ENCODE data around the gene ARL10.

Gene ARL10

DNA sequence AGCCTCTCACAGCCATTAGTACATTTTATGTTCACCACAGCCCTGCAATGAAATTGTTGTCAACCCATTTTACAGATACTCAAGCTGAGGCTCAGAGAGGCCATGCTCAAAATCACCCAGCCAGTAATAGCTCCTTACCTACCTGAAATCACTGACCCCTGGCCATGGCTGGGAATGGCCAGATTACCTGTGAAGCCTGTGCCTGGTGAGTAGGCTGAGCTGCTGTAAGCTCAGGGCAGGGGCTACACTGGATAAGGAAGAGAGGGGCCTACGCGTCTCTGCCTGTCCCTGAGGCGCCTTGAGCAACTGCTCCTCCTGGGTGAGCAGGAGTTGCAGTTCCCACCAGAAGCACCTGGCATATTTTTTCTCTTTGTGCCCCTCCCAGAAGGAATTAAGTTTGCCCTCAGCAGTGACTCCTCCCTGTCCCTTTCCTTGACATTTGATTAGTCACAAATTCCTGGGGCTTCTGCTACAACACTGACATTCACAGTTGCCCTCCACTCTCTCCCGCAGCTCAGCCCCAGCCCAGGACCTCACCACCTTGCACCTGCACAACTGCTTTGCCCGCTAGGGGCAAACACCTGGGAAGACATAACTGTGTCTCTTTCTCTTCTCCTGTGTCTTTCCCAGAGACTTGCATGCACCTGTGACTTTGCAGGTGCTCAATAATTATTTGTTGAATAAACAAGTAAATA is 45.3 kb downstream of the ARL10 start:
- DNase-seq (ENCODE audit: low spot score), result no peak

GRCh38 chr5:176412517-176413254 is 47.4 kb downstream of the ARL10 start:
- no peak for DNase-seq (ENCODE audit: low spot score)

DNA sequence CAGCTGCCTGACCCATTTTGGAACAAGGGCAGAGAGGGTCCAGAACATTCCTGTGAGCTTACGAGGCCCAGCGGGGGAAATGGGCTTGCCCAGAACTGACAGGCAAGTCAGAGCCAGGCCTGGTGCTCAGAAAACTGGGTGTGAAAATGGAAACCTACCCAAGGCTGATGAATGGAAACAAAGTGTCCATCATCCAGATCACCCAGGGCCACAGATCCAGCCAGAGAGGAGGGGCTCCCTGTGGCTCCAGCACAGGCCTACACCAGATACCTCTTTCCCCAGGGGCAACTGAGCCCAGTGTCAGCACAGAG is 47.9 kb downstream of the ARL10 start:
- DNase-seq (ENCODE audit: low spot score), result no peak

GRCh38 chr5:176413709-176414191 is 48.5 kb downstream of the ARL10 start:
- DNase-seq (ENCODE audit: low spot score), result no peak

DNA sequence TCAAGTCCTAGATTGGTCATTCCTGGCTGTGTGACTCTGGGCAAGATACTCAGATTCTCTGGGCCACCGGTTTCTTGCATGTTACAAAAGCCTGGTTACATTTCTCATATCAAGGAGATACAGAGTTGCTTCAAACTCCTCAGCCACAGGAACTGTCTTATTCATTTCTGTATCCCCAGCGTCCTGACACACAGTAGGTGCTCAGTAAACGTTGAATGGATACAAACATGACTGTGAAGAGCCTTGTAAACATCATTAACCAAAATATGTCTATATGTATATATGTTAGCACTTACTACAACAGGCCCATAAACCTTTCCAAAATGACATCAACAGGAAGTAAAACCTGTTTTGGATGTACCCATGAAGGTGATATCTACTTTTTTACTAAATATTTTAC is 49.4 kb downstream of the ARL10 start:
- no peak for DNase-seq (ENCODE audit: low spot score)

GRCh38 chr5:176415240-176415951 is 50.1 kb downstream of the ARL10 start:
- no peak for DNase-seq (ENCODE audit: low spot score)

DNA sequence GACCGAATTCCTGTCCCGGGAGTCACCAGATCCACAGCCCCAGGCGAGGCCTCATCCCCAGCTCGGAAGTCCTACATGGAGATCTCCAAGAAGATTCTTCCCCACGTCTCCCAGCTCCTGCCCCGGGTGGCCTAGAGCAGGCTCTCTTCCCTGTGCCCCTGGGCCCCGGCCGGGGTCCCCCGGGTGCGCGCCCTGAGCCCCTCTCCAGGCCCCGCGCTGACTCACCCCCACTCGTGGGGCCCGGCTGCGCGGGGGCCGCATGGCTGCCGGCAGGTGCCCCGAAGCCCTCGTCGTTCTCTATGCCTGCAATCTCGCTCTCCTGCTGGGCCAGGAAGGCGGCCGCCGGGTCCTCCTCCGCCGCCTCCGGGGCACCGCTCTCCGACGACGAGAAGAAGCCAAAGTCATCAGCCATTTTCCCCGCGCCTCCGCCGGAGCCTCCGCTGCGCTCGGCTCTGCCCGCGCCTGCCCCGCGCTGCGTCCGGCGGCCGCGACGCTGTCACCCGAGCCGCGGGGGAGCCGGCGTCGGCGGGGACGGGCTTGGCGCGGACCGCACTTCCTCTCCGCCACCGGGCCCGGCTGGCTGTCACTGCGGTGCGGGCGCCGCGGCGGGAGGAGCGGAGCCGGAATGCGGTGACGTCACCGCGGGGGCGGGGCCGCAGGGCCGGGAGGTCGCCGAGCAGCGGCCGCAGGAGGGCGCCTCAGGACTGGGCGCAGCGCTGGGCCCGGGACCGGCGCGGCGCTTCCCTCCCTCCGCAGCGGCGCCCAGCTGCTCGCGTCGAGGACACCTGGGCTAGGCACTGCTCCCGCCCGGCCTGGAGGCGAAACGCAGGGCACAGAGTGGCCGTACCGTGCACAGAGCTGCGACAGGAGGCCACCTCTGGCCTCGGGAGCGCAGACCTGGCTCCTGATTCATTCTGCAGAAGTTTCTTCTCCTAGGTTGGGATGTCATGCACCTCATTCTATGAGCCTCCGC is 51.0 kb downstream of the ARL10 start, which contains the start of gene CLTB:
Gene CLTB (minus strand): TSS at position 588 of the 973 bp plus-strand sequence. CDS start 176 bp downstream, at position 412.
- peak; percentile 93 for DNase-seq (ENCODE audit: low spot score)

- no peak for DNase-seq (ENCODE audit: low spot score)
Observed at GRCh38 chr5:176416965-176417364, 51.7 kb downstream of the ARL10 start.

DNA sequence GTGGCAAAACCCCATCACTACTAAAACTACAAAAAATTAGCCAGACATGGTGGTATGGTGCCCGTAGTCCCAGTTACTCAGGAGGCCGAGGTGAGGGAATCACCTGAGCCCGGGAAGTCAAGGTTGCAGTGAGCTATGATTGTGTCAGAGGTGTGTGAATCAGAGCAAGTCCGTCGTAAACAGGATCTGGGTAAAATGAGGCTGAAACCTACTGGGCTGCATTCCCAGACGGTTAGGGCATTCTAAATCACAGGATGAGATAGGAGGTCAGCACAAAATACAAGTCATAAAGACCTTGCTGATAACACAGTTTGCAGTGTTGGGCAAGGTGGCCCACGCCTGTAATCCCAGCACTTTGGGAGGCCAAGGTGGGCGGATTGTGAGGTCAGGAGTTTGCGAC is 53.0 kb downstream of the ARL10 start:
- DNase-seq (ENCODE audit: low spot score), result no peak

DNA sequence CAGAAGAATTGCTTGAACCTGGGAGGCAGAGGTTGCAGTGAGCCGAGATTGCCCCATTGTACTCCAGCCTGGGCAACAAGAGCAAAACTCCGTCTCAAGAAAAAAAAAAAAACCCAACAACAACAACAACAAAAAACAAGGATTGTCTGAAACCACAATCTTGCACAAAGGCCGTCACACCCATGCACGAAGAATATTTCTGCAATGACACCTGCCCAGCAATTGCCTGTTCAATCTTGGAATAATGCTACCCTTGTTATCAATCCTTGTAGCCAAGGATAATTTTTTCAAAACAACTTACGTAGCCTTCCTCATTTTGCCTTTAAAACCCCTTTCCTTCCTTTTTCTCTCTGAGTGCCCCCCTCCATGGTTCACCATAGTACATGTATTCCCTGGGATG is 54.8 kb downstream of the ARL10 start:
- no peak for DNase-seq (ENCODE audit: low spot score)

- DNase-seq (ENCODE audit: low spot score), result no peak
Observed at GRCh38 chr5:176420972-176421544, 55.8 kb downstream of the ARL10 start.

DNA sequence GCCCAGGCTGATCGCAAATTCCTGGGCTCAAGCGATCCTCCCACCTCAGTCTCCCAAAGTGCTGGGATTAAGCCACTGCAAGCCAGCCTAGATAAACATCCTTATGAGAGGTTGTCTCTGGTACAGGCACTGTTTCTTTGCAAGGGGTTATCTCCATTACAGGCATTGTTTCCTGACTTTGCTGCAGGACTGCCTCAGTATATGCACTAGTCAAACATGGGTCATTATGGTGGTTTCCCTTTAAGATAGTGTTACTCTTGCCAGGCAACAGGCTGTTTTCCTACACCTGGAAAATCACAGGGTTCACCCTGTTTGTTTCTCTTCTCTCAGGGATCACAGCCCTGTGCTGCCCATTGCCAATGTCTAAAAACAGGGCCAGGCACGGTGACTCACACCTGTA is 58.9 kb downstream of the ARL10 start:
- no peak for DNase-seq (ENCODE audit: low spot score)

DNA sequence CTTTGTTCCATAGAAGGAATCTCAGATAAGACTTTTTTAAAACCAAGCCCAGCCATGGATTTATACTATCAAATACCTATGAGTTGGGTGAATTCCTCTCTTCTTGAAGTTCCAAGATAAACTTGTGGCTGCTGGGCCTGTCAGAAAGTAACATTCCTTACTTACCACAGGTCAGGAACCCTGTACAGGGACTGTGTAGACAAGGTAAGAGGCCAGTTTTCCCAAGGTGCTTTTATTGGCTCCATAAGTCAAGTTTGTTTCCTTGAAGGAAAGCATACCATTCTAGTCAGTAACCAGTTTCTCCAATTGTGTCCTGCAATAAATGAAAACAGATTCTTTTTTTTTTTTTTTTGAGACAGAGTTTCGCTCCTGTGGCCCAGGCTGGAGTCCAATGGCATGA is 59.9 kb downstream of the ARL10 start:
- no peak for DNase-seq (ENCODE audit: low spot score)

GRCh38 chr5:176425791-176426190 is 60.5 kb downstream of the ARL10 start:
- DNase-seq (ENCODE audit: low spot score), result no peak

DNA sequence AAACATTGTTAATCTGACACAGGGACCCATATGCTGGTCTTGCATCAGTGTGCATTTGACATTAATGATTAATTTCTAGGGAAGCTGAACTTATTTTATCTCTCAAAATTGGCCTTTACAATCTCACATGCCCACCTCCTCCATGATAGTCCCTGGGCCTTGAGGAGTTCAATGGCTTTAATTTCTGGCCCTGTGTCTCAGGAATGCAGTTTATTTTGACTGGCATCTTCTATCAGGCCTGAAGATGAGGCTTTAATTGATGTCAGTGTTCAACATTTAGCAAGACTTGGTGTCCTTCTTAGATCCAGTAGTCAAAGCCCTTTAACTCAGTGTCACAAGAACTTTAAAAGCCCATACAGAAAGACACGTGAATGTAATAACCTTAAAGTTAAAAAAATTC is 61.6 kb downstream of the ARL10 start:
- DNase-seq (ENCODE audit: low spot score), result no peak

- no peak for DNase-seq (ENCODE audit: low spot score)
Observed at GRCh38 chr5:176427971-176428370, 62.7 kb downstream of the ARL10 start.

- no peak for DNase-seq (ENCODE audit: low spot score)
Observed at GRCh38 chr5:176429972-176430371, 64.7 kb downstream of the ARL10 start.
